Neural progenitor cell (in vitro differentiated cells): ENCODE results near the gene TPPP.
"Not testable (repeated sequence)": the region's sequence is repeated elsewhere in the genome, so short reads cannot be mapped to it uniquely, and the experiment has no call there.

ENCODE experiments used
- EZH2phosphoT487 ChIP-seq: fragments of 200-600 bp; sonication (generic); IDR thresholded peaks from 2 replicates; pipeline ENCODE4 v1.6.1; 2017; ENCODE audit warnings: antibody characterized with exemption
- TF ChIP-seq, protein P1 (sequence below): fragments of 200-600 bp; sonication (generic); IDR thresholded peaks from 2 replicates; pipeline ENCODE4 v1.5.1; 2017; ENCODE audit warnings: antibody characterized with exemption, mild to moderate bottlenecking

DNA sequence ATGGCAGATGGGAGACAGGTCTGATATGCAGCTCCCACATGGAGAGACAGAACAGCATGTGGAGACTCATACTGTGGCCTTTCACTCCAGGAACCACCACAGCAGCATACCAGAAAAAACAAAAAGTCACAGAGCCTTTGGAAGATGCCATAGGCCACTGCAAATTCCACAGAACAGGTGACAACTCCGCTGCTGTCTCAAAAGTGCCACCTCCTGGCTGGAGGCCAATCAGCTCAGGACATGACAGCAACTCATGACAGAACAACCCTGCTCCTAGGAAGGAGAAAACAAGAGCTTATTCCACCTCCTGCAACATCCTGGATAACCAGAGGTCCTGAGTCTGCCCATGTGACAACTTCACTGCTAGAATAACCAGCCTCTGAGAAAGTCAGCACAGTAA is 41.0 kb upstream of the TPPP start:
- TF ChIP-seq, protein P1, sequence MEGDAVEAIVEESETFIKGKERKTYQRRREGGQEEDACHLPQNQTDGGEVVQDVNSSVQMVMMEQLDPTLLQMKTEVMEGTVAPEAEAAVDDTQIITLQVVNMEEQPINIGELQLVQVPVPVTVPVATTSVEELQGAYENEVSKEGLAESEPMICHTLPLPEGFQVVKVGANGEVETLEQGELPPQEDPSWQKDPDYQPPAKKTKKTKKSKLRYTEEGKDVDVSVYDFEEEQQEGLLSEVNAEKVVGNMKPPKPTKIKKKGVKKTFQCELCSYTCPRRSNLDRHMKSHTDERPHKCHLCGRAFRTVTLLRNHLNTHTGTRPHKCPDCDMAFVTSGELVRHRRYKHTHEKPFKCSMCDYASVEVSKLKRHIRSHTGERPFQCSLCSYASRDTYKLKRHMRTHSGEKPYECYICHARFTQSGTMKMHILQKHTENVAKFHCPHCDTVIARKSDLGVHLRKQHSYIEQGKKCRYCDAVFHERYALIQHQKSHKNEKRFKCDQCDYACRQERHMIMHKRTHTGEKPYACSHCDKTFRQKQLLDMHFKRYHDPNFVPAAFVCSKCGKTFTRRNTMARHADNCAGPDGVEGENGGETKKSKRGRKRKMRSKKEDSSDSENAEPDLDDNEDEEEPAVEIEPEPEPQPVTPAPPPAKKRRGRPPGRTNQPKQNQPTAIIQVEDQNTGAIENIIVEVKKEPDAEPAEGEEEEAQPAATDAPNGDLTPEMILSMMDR: not testable (repeated sequence)
- TF ChIP-seq EZH2phosphoT487: not testable (repeated sequence)
